HepG2 (cell line): Measurements from ENCODE around the gene ZBTB26. TPM values are rescaled to one million over a fixed set of nuclear protein-coding genes. Genes with fewer than 3 reads are reported as not detected.

Experiments
- ATAC-seq: fragments of 200-7000 bp; cut with Tn5 transposase; 3 replicates; pipeline ENCODE4 v1.9.1; 2020; ENCODE audit warnings: mild to moderate bottlenecking, moderate library complexity
- BruUV-seq: library from RNA; stranded (reverse); fragments of 400-500 nt; replicated peaks from 2 replicates; lab custom pipeline; 2021; lab: Mats Ljungman, UMichigan
- CTCF ChIA-PET: fragments of 300-600 bp; formaldehyde crosslinking; extraction: SDS; loops from one replicate; lab custom pipeline; 2021; ENCODE audit warnings: low total read pairs, inconsistent platforms, low intra/inter-chr PET ratio; lab: Yijun Ruan, JAX
- POLR2A ChIA-PET: fragments of 350-600 bp; sonication (Branson Sonifier 250); formaldehyde crosslinking; loops from one replicate; lab custom pipeline; 2020; ENCODE audit warnings: antibody characterized with exemption, inconsistent platforms; lab: Yijun Ruan, JAX
- DNase-seq: peaks from one replicate; pipeline ENCODE4 v3.0.0-alpha.2; 2015; ENCODE audit warnings: low spot score
- FAIRE-seq: peaks from 3 replicates; lab custom pipeline; 2011; peaks lifted over from hg19 to GRCh38; lab: Jason Lieb, UNC
- H2AFZ ChIP-seq: one replicate; pipeline ENCODE4 v1.6.1; 2011; ENCODE audit warnings: low read length, inconsistent platforms
- H3K27ac ChIP-seq: fragments of 300-600 bp; 3 replicates; pipeline ENCODE4 v1.8.0; 2011; ENCODE audit warnings: mixed run types, mild to moderate bottlenecking, mixed read lengths, low read length, inconsistent platforms; ENCODE audit not compliant: insufficient read depth; ENCODE audit errors: extremely low read length
- H3K27me3 ChIP-seq, 2 experiments: fragments of 200-600 bp in 1 of 2; 2 replicates in 1 of 2; 3 replicates in 1 of 2; pipeline versions ENCODE4 v1.6.0 to v1.8.0; 2011; ENCODE audit warnings: low read length in 2 of 2, mild to moderate bottlenecking in 2 of 2, moderate library complexity in 2 of 2, inconsistent platforms in 1 of 2; ENCODE audit not compliant: insufficient read depth in 2 of 2, control insufficient read depth in 1 of 2
- H3K36me3 ChIP-seq, 2 experiments: fragments of 200-600 bp in 1 of 2; replicated peaks in 1 of 2; 2 replicates in 1 of 2; 3 replicates in 1 of 2; pipeline versions ENCODE4 v1.5.1 to v1.8.0; 2011; ENCODE audit warnings: low read length in 2 of 2, inconsistent platforms in 1 of 2; ENCODE audit not compliant: insufficient read depth in 2 of 2, control insufficient read depth in 1 of 2
- H3K4me1 ChIP-seq: 2 replicates; pipeline ENCODE4 v1.5.1; 2012; ENCODE audit warnings: low read length, inconsistent platforms; ENCODE audit not compliant: insufficient read depth
- H3K4me2 ChIP-seq: 2 replicates; pipeline ENCODE4 v1.6.0; 2011; ENCODE audit warnings: low read depth, low read length, inconsistent platforms
- H3K4me3 ChIP-seq, 3 experiments: fragments of 200-600 bp in 1 of 3; sonication (generic), shearing (Covaris generic) in 1 of 3; replicated peaks in 1 of 3; 2 replicates each; pipeline ENCODE4 v1.5.1; 2011 to 2016; ENCODE audit warnings: low read length in 3 of 3, inconsistent platforms in 2 of 3, low read depth in 2 of 3, mild to moderate bottlenecking in 2 of 3, control low read depth in 1 of 3, mixed read lengths in 1 of 3; ENCODE audit not compliant: insufficient read depth in 1 of 3
- H3K79me2 ChIP-seq: one replicate; pipeline ENCODE4 v1.6.1; 2011; ENCODE audit warnings: low read length, inconsistent platforms; ENCODE audit not compliant: insufficient read depth
- H3K9ac ChIP-seq: 2 replicates; pipeline ENCODE4 v1.6.0; 2011; ENCODE audit warnings: mild to moderate bottlenecking, low read depth, low read length, inconsistent platforms; ENCODE audit not compliant: insufficient read depth
- H3K9me3 ChIP-seq: 2 replicates; pipeline ENCODE4 v1.5.1; 2012; ENCODE audit warnings: mild to moderate bottlenecking, low read length
- H4K20me1 ChIP-seq: 2 replicates; pipeline ENCODE4 v1.6.0; 2011; ENCODE audit warnings: inconsistent platforms, mild to moderate bottlenecking, low read length, moderate library complexity; ENCODE audit not compliant: insufficient read depth
- ATF7 ChIP-seq, 2 experiments: fragments of 450-650 bp in 1 of 2; sonication (generic) in 1 of 2; formaldehyde crosslinking in 1 of 2; IDR thresholded peaks; 2 replicates each; pipeline versions ENCODE4 v1.4.0 to v1.6.1; 2016 to 2020; ENCODE audit warnings: antibody characterized with exemption in 1 of 2, mild to moderate bottlenecking in 1 of 2, missing genetic modification reagents in 1 of 2
- FOSL1 ChIP-seq: sonication (generic); formaldehyde crosslinking; IDR thresholded peaks from 2 replicates; pipeline ENCODE4 v1.9.0; 2021; ENCODE audit warnings: missing genetic modification reagents, borderline replicate concordance
- FOXP1 ChIP-seq, 2 experiments: fragments of 450-650 bp in 1 of 2; IDR thresholded peaks; 2 replicates each; pipeline ENCODE4 v1.6.1; 2017 to 2018; ENCODE audit warnings: antibody characterized with exemption in 1 of 2
- KDM6A ChIP-seq: IDR thresholded peaks from 2 replicates; pipeline ENCODE4 v1.6.1; 2016; ENCODE audit warnings: low read depth
- NR1H2 ChIP-seq: sonication (generic); formaldehyde crosslinking; IDR thresholded peaks from 2 replicates; pipeline ENCODE4 v1.8.1; 2022; ENCODE audit warnings: low read depth, missing genetic modification reagents, borderline replicate concordance
- SCMH1 ChIP-seq: sonication (generic); formaldehyde crosslinking; IDR thresholded peaks from 2 replicates; pipeline ENCODE4 v1.9.0; 2021; ENCODE audit warnings: missing genetic modification reagents, mild to moderate bottlenecking, borderline replicate concordance
- TBL1XR1 ChIP-seq: fragments of 150-350 bp; IDR thresholded peaks from 2 replicates; pipeline ENCODE4 v1.6.1; 2014; ENCODE audit warnings: borderline replicate concordance, low read length; ENCODE audit not compliant: partially characterized antibody
- ZNF10 ChIP-seq: sonication (generic); formaldehyde crosslinking; IDR thresholded peaks from 2 replicates; pipeline ENCODE4 v1.4.0; 2020; ENCODE audit warnings: mild to moderate bottlenecking, low read depth, missing genetic modification reagents, borderline replicate concordance
- ZNF550 ChIP-seq: sonication (generic); formaldehyde crosslinking; IDR thresholded peaks from 2 replicates; pipeline ENCODE4 v1.4.0; 2020; ENCODE audit warnings: mild to moderate bottlenecking, missing genetic modification reagents, borderline replicate concordance
- WGBS: methylation state at CpG from one replicate; pipeline ENCODE4 v1.1.6; 2017; ENCODE audit warnings: low lambda C conversion rate; 5-methylcytosine and 5-hydroxymethylcytosine counted together
- in situ Hi-C: cut with HindIII; loops from 2 replicates; pipeline ENCODE4 v1.10.0; 2017; ENCODE audit warnings: low pct_unique_long_range_greater_than_20kb; ENCODE audit not compliant: extremely low pct_ligation_motif_present
- intact Hi-C: fragments of 100-400 bp; cut with micrococcal nuclease; formaldehyde crosslinking; loops from one replicate; pipeline ENCODE4 v1.10.0; 2022; ENCODE audit not compliant: unreplicated experiment
- polyA plus RNA-seq, 8 experiments: library from polyadenylated mRNA; depleted of rRNA in 3 of 8; stranded (reverse) in 7 of 8; unstranded in 1 of 8; fragments of >200 nt; fragmentation: Illumina TruSeq in 4 of 8; extraction: Trizol in 4 of 8; gene quantifications; 2 replicates each; pipeline versions ENCODE4 v1.2.1 to v1.2.3, GENCODE V29; 2011 to 2016; ENCODE audit warnings: low read depth in 4 of 8, missing spikeins in 1 of 8, mixed read lengths in 1 of 8; ENCODE audit not compliant: insufficient read depth in 1 of 8
- total RNA-seq, 5 experiments: library from RNA; depleted of rRNA; stranded (reverse); fragments of >200 nt; fragmentation: Illumina TruSeq; extraction: Trizol; gene quantifications; 2 replicates each; pipeline ENCODE4 v1.2.3, GENCODE V29; 2016; ENCODE audit warnings: low read depth in 1 of 5
- TF ChIP-seq, protein P1 (sequence below): sonication (generic); formaldehyde crosslinking; IDR thresholded peaks from 2 replicates; pipeline ENCODE4 v1.8.1; 2023; ENCODE audit warnings: mild to moderate bottlenecking, moderate library complexity, missing genetic modification reagents
- TF ChIP-seq, protein P2 (sequence below): IDR thresholded peaks from 2 replicates; pipeline ENCODE4 v1.6.1; 2016; ENCODE audit warnings: missing compliant biosample characterization, missing genetic modification reagents, borderline replicate concordance

ZBTB26 gene
- total and polyA plus RNA-seq, 2 of the 13 experiments (the other 11 are each of a cell fraction or from before 2014, with no cell fraction given), result 4.5 to 8.6 TPM

DNA sequence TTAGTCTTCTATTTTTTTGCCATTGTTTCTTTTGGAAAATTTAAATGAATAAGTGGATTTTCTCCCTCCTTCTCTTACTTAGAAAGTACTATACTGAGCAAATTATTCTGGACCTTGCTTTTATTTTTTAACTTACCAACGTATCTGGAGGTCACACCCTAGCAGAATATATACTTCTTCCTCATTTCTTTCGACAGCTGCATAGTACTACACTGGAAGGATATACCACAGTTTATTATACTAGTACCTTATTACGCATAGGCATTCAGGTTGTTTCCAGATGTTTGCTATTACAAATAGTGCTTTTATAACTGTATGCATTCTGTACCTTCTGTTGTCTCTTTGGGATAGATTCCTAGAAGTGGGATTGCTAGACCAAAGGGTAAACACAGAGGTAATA is 42.8 kb downstream of the ZBTB26 start:
- Histone ChIP-seq H3K79me2 (no peaks in the 10 kb centered on the region), H3K4me3 (no peak overlapping the region), H3K9ac (no peak overlapping the region), H3K36me3 (peaks cover 5 to 48% of the 10 kb centered on the region in 2 experiments), H4K20me1 (no peaks in the 10 kb centered on the region), H3K4me2 (no peak overlapping the region), H3K27ac (no peak overlapping the region), H2AFZ (no peak overlapping the region), H3K27me3 (no peaks in the 10 kb centered on the region), H3K9me3 (no peaks in the 10 kb centered on the region), H3K4me1 (no peaks in the 10 kb centered on the region)
- in situ Hi-C loops (no loop called here), intact Hi-C loops (no loop called here)
- ATAC-seq (no peak), FAIRE-seq (no peak), DNase-seq (no peak)
- no peak for TF ChIP-seq SCMH1 (CRISPR knock-in tag)
- TF ChIP-seq, protein P1, sequence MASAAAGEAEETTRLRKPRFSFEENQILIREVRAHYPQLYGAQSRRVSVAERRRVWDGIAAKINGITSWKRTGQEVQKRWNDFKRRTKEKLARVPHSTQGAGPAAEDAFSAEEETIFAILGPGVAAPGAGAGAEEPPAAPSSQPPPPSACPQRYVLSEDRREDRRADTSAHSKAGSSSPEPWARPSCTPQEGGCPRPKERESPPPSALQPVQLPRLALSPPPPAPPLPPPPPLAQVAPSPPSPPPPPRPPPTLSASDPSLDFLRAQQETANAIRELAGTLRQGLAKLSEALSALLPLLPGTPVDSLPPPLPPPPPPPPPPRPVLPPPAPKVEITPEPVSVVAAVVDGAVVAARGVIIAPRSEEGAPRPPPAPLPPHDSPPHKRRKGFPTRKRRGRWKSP (CRISPR knock-in tag), result no peak
- TF ChIP-seq FOXP1 (IDR thresholded peaks at IDR 0.05), result no peak
- TF ChIP-seq FOXP1 (CRISPR knock-in tag; IDR thresholded peaks at IDR 0.05), result no peak
- no peak for TF ChIP-seq ZNF10 (CRISPR knock-in tag)
- TF ChIP-seq NR1H2, result no peak
- TF ChIP-seq FOSL1 (CRISPR knock-in tag), result no peak
- no peak for TF ChIP-seq ZNF550
- no peak for TF ChIP-seq TBL1XR1
- TF ChIP-seq KDM6A (CRISPR knock-in tag), result no peak
- TF ChIP-seq, protein P2, sequence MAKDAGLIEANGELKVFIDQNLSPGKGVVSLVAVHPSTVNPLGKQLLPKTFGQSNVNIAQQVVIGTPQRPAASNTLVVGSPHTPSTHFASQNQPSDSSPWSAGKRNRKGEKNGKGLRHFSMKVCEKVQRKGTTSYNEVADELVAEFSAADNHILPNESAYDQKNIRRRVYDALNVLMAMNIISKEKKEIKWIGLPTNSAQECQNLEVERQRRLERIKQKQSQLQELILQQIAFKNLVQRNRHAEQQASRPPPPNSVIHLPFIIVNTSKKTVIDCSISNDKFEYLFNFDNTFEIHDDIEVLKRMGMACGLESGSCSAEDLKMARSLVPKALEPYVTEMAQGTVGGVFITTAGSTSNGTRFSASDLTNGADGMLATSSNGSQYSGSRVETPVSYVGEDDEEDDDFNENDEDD (CRISPR knock-in tag), result no peak
- TF ChIP-seq ATF7 (IDR thresholded peaks at IDR 0.05), result no peak
- TF ChIP-seq ATF7 (CRISPR knock-in tag; IDR thresholded peaks at IDR 0.05), result no peak
- ChIA-PET CTCF (no interaction called here), POLR2A (no interaction called here)
- WGBS, result 66% methylated on average over 3 of the region's 3 CpGs
- TSS peak; percentile 30 for BruUV-seq
